22Rv1 (cell line): Measurements from ENCODE around the gene GNB1.

Experiments
- ZFX ChIP-seq: fragments of 450-650 bp; IDR thresholded peaks from 2 replicates; pipeline ENCODE4 v1.6.1; 2017; ENCODE audit warnings: antibody characterized with exemption, borderline replicate concordance
- TF ChIP-seq, protein P1 (sequence below): fragments of 450-650 bp; IDR thresholded peaks from 2 replicates; pipeline ENCODE4 v1.5.1; 2017; ENCODE audit warnings: mild to moderate bottlenecking

DNA sequence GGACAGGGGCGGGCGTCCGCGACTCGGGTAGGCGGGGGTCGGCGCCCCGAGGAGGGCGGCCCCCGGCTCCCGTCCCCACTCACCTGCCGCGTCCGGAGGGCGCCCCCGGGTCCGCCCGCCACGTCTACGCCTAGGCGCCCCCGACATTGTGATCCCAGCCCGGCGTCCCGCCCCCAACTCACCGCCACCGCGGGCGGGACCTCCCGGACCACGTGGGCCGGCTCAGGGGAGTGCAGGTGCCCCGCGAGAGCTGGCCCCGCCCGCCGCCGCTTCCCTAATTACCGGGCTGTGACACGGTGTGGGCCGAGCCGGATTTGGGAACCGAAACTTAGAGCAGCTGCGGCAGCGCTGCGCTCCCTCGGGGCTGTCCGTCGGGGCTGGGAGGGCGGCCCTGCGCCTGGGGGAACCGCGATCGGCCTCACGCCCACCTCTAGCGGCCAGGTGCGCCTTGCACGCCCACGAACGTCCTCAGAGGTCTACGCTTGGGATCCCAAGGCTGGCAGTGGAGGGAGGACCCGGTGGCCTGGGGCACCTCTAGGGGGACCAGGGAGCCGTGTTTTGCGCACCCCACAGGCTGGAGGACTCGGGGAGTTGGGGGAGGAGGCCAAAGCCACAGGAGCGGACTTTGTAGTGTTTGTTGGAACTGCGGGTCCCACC lies 112.1 kb downstream of the GNB1 start:
- TF ChIP-seq, protein P1, sequence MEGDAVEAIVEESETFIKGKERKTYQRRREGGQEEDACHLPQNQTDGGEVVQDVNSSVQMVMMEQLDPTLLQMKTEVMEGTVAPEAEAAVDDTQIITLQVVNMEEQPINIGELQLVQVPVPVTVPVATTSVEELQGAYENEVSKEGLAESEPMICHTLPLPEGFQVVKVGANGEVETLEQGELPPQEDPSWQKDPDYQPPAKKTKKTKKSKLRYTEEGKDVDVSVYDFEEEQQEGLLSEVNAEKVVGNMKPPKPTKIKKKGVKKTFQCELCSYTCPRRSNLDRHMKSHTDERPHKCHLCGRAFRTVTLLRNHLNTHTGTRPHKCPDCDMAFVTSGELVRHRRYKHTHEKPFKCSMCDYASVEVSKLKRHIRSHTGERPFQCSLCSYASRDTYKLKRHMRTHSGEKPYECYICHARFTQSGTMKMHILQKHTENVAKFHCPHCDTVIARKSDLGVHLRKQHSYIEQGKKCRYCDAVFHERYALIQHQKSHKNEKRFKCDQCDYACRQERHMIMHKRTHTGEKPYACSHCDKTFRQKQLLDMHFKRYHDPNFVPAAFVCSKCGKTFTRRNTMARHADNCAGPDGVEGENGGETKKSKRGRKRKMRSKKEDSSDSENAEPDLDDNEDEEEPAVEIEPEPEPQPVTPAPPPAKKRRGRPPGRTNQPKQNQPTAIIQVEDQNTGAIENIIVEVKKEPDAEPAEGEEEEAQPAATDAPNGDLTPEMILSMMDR = peak; percentile 25
- TF ChIP-seq ZFX = no peak
